Measurements from ENCODE around the gene FGF12. TPM values are rescaled to one million over a fixed set of nuclear protein-coding genes. Genes with fewer than 3 reads are reported as not detected.

Gene FGF12
- total and polyA plus RNA-seq, 2 of the 13 experiments (the other 11 are each of a cell fraction or from before 2014, with no cell fraction given), result 0.07 TPM; not detected in 1

DNA sequence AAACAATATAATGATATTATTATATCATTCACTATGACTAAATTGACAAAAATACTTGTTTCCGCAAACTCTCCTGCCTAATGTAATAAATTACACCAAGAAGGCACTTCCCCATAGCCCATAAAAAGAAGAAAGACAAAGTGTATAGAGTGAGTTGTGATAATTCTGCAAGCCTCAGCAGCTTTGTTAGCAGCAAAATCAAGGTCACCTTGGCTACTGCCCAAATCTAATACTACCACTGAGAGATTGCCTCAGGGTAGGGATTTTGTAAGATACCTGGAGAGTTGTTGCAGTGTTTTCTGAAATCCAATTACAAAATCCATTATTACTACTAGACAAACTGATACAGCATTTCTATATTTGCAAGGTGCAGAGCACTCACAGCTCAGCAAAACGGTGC is 503.5 kb downstream of the FGF12 start:
- Histone ChIP-seq H3K9ac (ENCODE audit: insufficient read depth, low read depth, low read length) (no peak overlapping the region), H3K27ac (ENCODE audit: extremely low read length, insufficient read depth, low read length) (no peak overlapping the region), H2AFZ (ENCODE audit: low read length) (no peak overlapping the region), H3K4me1 (ENCODE audit: insufficient read depth, low read length) (no peaks in the 10 kb centered on the region), H3K79me2 (ENCODE audit: insufficient read depth, low read length) (no peaks in the 10 kb centered on the region), H3K36me3 (replicated peaks in 1 of 2; ENCODE audit: control insufficient read depth in 1 of 2, insufficient read depth in 2 of 2, low read length in 2 of 2) (no peaks in the 10 kb centered on the region), H3K4me2 (ENCODE audit: low read depth, low read length) (no peak overlapping the region), H3K27me3 (ENCODE audit: control insufficient read depth in 1 of 2, insufficient read depth in 2 of 2, low read length in 2 of 2) (no peaks in the 10 kb centered on the region; a peak in 1 of 5 replicates), H3K4me3 (replicated peaks in 1 of 3; ENCODE audit: insufficient read depth in 1 of 3, low read depth in 2 of 3, low read length in 3 of 3) (no peak overlapping the region), H3K9me3 (ENCODE audit: low read length) (no peaks in the 10 kb centered on the region), H4K20me1 (ENCODE audit: insufficient read depth, low read length) (no peaks in the 10 kb centered on the region)
- intact Hi-C loops (cut with micrococcal nuclease; ENCODE audit: unreplicated experiment), result no loop called here
- WGBS (ENCODE audit: low lambda C conversion rate), result 44% methylated on average over 2 of the region's 2 CpGs
- DNase-seq (ENCODE audit: low spot score), result no peak
- no peak for ATAC-seq
- ChIA-PET POLR2A (no interaction called here), CTCF (ENCODE audit: low intra/inter-chr PET ratio, low total read pairs) (no interaction called here)
- BruUV-seq (replicated peaks), result no TSS peak
- TF ChIP-seq ZSCAN30 (CRISPR knock-in tag; IDR thresholded peaks at IDR 0.05) (no peak), ZNF549 (CRISPR knock-in tag; IDR thresholded peaks at IDR 0.05) (no peak), ZNF282 (IDR thresholded peaks at IDR 0.05; ENCODE audit: partially characterized antibody) (no peak), KDM4B (CRISPR knock-in tag; IDR thresholded peaks at IDR 0.05) (no peak)
- TF ChIP-seq, protein P1, sequence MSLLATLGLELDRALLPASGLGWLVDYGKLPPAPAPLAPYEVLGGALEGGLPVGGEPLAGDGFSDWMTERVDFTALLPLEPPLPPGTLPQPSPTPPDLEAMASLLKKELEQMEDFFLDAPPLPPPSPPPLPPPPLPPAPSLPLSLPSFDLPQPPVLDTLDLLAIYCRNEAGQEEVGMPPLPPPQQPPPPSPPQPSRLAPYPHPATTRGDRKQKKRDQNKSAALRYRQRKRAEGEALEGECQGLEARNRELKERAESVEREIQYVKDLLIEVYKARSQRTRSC (CRISPR knock-in tag; IDR thresholded peaks at IDR 0.05; ENCODE audit: low read depth), result no peak
- TF ChIP-seq, protein P2, sequence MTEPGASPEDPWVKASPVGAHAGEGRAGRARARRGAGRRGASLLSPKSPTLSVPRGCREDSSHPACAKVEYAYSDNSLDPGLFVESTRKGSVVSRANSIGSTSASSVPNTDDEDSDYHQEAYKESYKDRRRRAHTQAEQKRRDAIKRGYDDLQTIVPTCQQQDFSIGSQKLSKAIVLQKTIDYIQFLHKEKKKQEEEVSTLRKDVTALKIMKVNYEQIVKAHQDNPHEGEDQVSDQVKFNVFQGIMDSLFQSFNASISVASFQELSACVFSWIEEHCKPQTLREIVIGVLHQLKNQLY (CRISPR knock-in tag; IDR thresholded peaks at IDR 0.05), result no peak
- in situ Hi-C loops (cut with HindIII; ENCODE audit: extremely low pct_ligation_motif_present, low pct_unique_long_range_greater_than_20kb), result no loop called here
- FAIRE-seq, result no peak

DNA sequence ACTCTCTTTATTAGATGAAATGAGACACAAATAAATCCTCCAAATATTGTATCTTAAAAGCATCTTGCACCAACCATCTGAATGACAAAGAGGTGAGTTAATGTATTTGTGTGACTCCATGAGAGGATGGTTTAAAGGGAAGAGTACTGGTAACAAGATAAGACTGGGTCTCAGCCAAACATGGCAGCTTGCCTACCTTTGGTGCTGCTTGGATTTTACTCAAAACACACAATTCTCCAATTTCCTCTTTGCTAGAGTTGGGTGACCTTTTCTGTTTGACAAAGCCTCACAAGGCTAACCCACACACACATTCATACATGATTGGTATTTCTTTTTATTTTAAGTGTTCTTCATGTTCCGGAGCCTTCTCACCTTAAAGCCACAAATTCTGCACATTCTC is 506.4 kb downstream of the FGF12 start:
- WGBS (ENCODE audit: low lambda C conversion rate), result 50% methylated on average over 1 of the region's 1 CpG
- Histone ChIP-seq H3K9me3 (ENCODE audit: low read length) (no peaks in the 10 kb centered on the region), H3K4me3 (replicated peaks in 1 of 3; ENCODE audit: insufficient read depth in 1 of 3, low read depth in 2 of 3, low read length in 3 of 3) (no peak overlapping the region), H3K79me2 (ENCODE audit: insufficient read depth, low read length) (no peaks in the 10 kb centered on the region), H3K9ac (ENCODE audit: insufficient read depth, low read depth, low read length) (no peak overlapping the region), H4K20me1 (ENCODE audit: insufficient read depth, low read length) (no peaks in the 10 kb centered on the region), H3K27ac (ENCODE audit: extremely low read length, insufficient read depth, low read length) (no peak overlapping the region), H3K4me2 (ENCODE audit: low read depth, low read length) (no peak overlapping the region), H2AFZ (ENCODE audit: low read length) (no peak overlapping the region), H3K4me1 (ENCODE audit: insufficient read depth, low read length) (no peaks in the 10 kb centered on the region), H3K36me3 (replicated peaks in 1 of 2; ENCODE audit: control insufficient read depth in 1 of 2, insufficient read depth in 2 of 2, low read length in 2 of 2) (no peaks in the 10 kb centered on the region), H3K27me3 (ENCODE audit: control insufficient read depth in 1 of 2, insufficient read depth in 2 of 2, low read length in 2 of 2) (no peaks in the 10 kb centered on the region; a peak in 1 of 5 replicates)
- in situ Hi-C loops (cut with HindIII; ENCODE audit: extremely low pct_ligation_motif_present, low pct_unique_long_range_greater_than_20kb), result no loop called here
- TF ChIP-seq TCF7 (IDR thresholded peaks at IDR 0.05; ENCODE audit: low read depth) (no peak), PLRG1 (conservative IDR thresholded peaks at IDR 0.05) (no peak), ZNF510 (CRISPR knock-in tag; IDR thresholded peaks at IDR 0.05; ENCODE audit: low read depth) (no peak)
- no TSS peak for BruUV-seq (replicated peaks)
- DNase-seq (ENCODE audit: low spot score), result no peak
- no peak for FAIRE-seq
- intact Hi-C loops (cut with micrococcal nuclease; ENCODE audit: unreplicated experiment), result no loop called here
- ChIA-PET CTCF (ENCODE audit: low intra/inter-chr PET ratio, low total read pairs) (no interaction called here), POLR2A (no interaction called here)
- ATAC-seq, result no peak

Data from HepG2 (cell line).